OCI-LY3 (cell line): ENCODE measurements around the gene MAD1L1.

Source experiments
- EZH2phosphoT487 ChIP-seq: fragments of 200-600 bp; shearing (Covaris generic); IDR thresholded peaks from 2 replicates; pipeline ENCODE4 v1.6.1; 2018; ENCODE audit warnings: antibody characterized with exemption, mixed run types, low read depth
- TF ChIP-seq, protein P1 (sequence below): fragments of 200-600, 300-600 bp; sonication (generic); IDR thresholded peaks from 2 replicates; pipeline ENCODE4 v1.5.1; 2014; ENCODE audit warnings: antibody characterized with exemption, low read length, low read depth

DNA sequence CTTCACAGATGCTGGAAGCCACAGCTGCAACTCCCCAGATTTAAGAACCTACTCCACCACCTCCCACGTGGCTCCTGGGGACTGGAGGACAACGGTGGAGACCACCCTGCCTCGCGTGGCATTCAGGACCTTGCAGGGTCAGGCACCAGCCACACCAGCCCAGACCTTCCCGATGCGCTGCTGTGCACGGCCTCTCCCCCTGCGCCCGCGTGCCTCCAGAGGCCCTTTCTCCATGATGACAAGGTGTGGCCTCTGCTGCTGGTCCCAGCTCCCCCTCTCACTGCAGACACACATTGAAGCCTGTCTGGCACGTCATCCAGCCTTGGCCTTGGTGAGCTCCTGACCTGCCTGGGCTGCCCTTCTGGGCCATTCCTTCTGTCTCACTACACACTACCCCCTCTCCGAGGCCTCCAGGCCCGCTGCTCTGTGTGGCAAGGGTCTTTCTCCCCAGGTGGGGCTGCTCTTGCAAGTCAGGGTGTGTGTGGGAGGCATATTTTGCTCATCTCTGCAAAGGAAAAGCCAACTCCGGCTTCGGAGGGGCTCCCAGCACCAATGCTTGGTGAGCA, 254.8 kb downstream of the MAD1L1 start:
- TF ChIP-seq, protein P1, sequence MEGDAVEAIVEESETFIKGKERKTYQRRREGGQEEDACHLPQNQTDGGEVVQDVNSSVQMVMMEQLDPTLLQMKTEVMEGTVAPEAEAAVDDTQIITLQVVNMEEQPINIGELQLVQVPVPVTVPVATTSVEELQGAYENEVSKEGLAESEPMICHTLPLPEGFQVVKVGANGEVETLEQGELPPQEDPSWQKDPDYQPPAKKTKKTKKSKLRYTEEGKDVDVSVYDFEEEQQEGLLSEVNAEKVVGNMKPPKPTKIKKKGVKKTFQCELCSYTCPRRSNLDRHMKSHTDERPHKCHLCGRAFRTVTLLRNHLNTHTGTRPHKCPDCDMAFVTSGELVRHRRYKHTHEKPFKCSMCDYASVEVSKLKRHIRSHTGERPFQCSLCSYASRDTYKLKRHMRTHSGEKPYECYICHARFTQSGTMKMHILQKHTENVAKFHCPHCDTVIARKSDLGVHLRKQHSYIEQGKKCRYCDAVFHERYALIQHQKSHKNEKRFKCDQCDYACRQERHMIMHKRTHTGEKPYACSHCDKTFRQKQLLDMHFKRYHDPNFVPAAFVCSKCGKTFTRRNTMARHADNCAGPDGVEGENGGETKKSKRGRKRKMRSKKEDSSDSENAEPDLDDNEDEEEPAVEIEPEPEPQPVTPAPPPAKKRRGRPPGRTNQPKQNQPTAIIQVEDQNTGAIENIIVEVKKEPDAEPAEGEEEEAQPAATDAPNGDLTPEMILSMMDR = no peak
- TF ChIP-seq EZH2phosphoT487 = no peak
